GM12872 (cell line): ENCODE results near the gene KAT6B.

Source experiments
- TF ChIP-seq, protein P1 (sequence below): IDR thresholded peaks from 3 replicates; pipeline ENCODE4 v1.5.1; 2011; ENCODE audit warnings: low read depth, mild to moderate bottlenecking, low read length, moderate library complexity; ENCODE audit not compliant: insufficient read depth

The KAT6B gene

DNA sequence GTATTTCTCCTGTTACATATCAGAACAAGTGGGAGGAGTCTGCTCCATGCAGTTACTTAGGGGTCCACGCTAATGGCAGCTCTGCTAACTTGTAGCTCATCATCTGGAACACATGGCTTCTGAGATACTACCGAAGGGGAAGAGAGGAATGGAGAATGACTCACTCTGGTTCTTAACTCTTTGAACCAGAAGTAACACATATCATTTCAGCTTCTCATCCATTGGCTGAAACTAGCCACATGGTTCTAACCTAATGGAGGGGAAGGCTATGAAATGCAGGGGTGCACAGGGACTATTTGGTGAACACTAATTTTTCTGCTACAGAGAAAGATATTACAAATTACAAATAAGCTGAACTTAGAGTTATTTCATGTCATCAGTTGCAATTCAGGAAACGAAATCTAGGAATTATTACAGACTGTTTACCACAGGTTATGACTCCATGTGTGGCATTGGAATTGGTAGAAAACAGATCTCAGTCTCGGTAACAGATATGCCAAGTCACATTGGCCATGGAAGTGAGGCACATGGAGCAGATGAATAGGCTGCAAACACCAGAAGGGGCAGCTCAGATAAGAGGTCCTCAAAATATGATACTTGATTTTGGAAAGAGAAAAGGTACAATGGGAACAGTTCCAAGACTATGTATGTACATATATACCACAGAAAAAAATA, 9.4 kb upstream of the KAT6B start:
- TF ChIP-seq, protein P1, sequence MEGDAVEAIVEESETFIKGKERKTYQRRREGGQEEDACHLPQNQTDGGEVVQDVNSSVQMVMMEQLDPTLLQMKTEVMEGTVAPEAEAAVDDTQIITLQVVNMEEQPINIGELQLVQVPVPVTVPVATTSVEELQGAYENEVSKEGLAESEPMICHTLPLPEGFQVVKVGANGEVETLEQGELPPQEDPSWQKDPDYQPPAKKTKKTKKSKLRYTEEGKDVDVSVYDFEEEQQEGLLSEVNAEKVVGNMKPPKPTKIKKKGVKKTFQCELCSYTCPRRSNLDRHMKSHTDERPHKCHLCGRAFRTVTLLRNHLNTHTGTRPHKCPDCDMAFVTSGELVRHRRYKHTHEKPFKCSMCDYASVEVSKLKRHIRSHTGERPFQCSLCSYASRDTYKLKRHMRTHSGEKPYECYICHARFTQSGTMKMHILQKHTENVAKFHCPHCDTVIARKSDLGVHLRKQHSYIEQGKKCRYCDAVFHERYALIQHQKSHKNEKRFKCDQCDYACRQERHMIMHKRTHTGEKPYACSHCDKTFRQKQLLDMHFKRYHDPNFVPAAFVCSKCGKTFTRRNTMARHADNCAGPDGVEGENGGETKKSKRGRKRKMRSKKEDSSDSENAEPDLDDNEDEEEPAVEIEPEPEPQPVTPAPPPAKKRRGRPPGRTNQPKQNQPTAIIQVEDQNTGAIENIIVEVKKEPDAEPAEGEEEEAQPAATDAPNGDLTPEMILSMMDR, result no peak

DNA sequence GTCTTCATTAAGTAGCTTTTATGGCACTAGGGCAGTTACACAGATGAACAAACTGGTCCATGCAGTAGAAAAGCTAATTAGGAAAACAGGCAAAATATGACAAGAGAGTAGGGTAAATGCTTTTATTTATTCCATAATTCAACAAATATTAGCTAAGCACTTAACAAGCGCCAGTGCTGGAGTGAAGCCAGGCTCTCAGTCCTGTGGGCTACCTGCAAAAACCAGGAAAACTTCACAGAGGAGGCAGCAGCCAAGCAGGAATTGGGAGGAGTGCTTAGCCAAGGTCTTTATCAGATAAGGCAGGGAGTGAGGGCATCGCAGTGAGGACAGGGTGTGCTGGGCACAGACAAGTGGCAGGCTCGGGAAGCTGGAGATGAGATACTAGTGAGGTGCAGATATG, 4.9 kb upstream of the KAT6B start:
- TF ChIP-seq, protein P1, result no peak

DNA sequence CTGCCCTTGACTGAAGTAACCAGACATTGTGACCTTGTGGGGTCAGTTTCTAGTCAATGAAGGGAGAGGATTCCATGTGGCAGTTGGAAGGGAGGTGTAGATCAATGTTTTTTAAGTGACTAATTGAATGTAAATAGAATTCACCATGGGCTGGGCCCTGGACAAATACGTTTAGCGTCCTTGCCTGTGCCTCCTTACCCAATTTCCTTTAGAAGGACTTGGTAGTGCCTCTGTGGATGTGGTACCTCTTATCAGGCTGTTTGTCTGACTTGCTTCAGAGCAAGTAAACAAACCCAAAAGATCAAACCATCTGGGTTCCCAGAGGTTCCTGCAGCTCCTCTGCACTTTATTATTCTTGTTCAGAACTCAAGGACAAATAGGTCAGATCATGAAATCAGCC, 4.3 kb upstream of the KAT6B start:
- TF ChIP-seq, protein P1, result no peak

DNA sequence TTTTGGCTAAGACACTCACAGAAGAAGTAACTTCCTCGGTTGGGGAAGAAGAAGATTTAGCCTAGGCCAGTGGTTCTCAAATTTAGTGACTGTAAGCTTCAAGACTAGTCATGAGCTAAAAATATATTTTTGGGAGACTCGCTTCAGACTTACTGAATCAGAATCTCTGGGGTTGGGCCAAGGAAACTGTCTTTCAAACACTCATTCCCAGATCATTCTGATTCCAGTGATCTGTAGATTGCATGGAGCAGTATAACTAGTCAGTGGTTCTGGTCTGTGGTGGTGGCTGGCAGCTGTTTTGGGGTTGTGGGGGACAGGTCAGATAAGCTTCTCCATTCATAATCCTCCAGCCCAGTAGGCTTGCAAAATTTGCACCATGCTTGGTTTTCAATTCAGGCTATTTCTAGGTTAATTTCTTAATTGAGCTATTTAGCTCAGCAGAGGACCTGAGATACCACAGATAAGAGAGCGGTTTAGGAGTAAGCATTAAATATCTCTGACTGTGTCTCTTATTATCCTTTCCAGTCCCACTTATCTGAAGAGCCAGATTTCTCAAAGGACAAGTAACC, 3.8 kb upstream of the KAT6B start:
- TF ChIP-seq, protein P1, result no peak

DNA sequence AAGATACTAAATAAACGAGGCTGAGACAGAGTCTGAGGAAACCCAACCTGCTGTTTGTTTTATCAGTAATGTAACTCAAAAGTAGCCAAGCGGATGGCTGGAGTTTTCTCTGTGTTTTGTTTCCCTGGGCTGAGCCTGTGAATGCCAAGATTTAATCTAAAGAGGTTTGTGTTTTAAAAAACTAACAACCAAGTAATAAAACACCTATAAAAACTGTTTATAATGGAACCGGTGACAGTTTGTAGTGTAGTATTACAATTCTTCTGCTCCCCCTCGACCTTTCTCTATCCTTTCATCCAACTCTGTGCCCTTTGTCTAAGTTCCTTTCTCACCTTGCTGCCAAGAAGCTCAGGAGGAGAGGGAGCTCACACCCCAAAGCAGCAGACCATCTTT, 2.6 kb upstream of the KAT6B start:
- TF ChIP-seq, protein P1, result no peak

DNA sequence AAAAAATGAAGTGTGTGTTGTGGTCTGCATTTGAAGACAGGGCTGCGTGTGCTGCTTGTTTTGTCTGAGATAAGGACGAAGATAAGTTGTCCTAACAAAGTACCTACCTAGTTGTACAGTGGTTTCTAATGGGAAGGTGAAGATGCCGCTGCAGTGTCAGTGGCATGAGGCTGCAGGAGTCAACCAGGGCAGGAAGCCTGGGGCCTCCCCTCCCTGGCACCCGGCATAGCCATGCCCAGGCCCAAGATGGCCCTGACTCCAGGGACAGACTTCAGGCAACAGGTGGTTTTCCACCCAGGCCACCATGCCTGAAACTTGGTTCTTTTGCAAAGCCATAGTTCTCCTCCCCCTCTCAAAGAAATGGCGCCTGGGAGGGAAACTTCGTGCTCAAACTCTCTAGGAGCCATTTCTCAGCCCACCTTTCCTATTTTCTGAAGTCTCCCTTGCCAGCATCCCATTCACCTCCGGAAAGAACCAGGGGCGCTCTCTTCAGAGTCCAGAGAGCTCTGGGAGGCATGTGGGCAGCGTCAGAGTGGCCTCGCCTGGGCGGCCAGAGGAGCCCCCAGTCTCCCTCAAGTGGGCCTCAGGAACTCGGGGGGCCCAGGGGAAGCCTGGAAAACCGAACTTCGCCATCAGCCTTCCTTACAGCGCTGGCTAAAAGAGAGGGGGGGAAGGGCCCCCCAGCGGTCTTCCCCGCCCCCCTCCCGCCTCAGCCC, 2.1 kb upstream of the KAT6B start:
- TF ChIP-seq, protein P1, result no peak

DNA sequence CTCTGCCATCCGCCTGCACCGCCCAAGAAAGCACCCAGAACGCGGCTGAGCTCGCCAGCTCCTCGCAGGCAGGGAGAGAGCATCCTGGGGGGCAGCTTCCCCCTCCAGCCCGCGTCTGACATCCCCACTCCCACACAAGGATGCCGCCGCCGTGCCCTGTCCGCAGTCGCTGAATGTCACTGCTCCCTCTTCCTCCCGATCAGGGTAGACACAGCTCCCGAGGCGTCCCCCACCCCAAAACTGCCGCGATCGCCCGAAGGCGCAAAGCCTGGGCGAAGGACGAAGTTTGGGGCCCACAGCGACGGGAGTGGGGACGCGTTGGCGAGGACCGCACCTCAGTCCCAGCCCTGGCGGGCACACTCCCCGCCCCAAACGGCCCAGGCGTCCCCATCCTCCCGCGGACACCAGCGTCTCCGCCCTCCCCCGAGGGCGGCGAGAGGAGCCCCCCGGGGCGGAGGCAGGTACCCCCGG, 1.5 kb upstream of the KAT6B start:
- TF ChIP-seq, protein P1, result no peak
